HL-60/S4 (cell line): ENCODE measurements around the gene GHDC.
"Not testable (repeated sequence)": the region's sequence is repeated elsewhere in the genome, so short reads cannot be mapped to it uniquely, and the experiment has no call there.

Experiments
- in situ Hi-C: fragments of 300-500 bp; cut with MboI; formaldehyde crosslinking; loops from 2 replicates; pipeline ENCODE4 v1.14.3; 2022; ENCODE audit warnings: low sequenced_read_pairs

Gene GHDC

GRCh38 chr17:42193969-42194899, at the start of gene GHDC:
Gene GHDC (minus strand): TSS chr17:42194494. CDS start chr17:42193581, 913 bp downstream.
- in situ Hi-C loops: no loop called here

GRCh38 chr17:42243493-42243982, 49.2 kb upstream of the GHDC start:
- in situ Hi-C loops: no loop called here

GRCh38 chr17:42241871-42242270, 47.6 kb upstream of the GHDC start:
- in situ Hi-C loops: no loop called here

- in situ Hi-C loops: not testable (repeated sequence)
Observed at GRCh38 chr17:42240863-42241262, 46.6 kb upstream of the GHDC start.

GRCh38 chr17:42240201-42240600, 45.9 kb upstream of the GHDC start:
- in situ Hi-C loops: no loop called here

GRCh38 chr17:42239576-42239975, 45.3 kb upstream of the GHDC start:
- in situ Hi-C loops: not testable (repeated sequence)

GRCh38 chr17:42236760-42237159, 42.5 kb upstream of the GHDC start:
- in situ Hi-C loops: no loop called here

- in situ Hi-C loops: no loop called here
Observed at GRCh38 chr17:42233994-42234393, 39.7 kb upstream of the GHDC start.

- in situ Hi-C loops: no loop called here
Observed at GRCh38 chr17:42233156-42233555, 38.9 kb upstream of the GHDC start.

GRCh38 chr17:42230225-42230624, 35.9 kb upstream of the GHDC start:
- in situ Hi-C loops: no loop called here

GRCh38 chr17:42227849-42228700, 33.8 kb upstream of the GHDC start:
- in situ Hi-C loops: no loop called here

- in situ Hi-C loops: no loop called here
Observed at GRCh38 chr17:42225646-42226045, 31.4 kb upstream of the GHDC start.

GRCh38 chr17:42224651-42225050, 30.4 kb upstream of the GHDC start:
- in situ Hi-C loops: no loop called here

GRCh38 chr17:42221886-42222745, 27.8 kb upstream of the GHDC start:
- in situ Hi-C loops: no loop called here

- in situ Hi-C loops: not testable (repeated sequence)
Observed at GRCh38 chr17:42219280-42219679, 25.0 kb upstream of the GHDC start.

- in situ Hi-C loops: no loop called here
Observed at GRCh38 chr17:42214156-42214555, 19.9 kb upstream of the GHDC start.

- in situ Hi-C loops: no loop called here
Observed at GRCh38 chr17:42212382-42212781, 18.1 kb upstream of the GHDC start.

- in situ Hi-C loops: not testable (repeated sequence)
Observed at GRCh38 chr17:42211921-42212341, 17.6 kb upstream of the GHDC start.

- in situ Hi-C loops: no loop called here
Observed at GRCh38 chr17:42210046-42210445, 15.8 kb upstream of the GHDC start.

GRCh38 chr17:42206153-42206612, 11.9 kb upstream of the GHDC start:
- in situ Hi-C loops: not testable (repeated sequence)
